Activated T-helper 2 cell treated with anti-CD3 and anti-CD28 coated beads, Interferon-gamma antibody, Interleukin-2, Interleukin-4, amounts not matched to agents 10 μg/mL and 5 μg/mL and 100 μg/mL, durations not matched to agents 14 hours and 24 hours and 36 hours (primary cell): ENCODE data around the gene REEP6. TPM values are rescaled to one million over a fixed set of nuclear protein-coding genes. Genes with fewer than 3 reads are reported as not detected.
"Not testable (repeated sequence)": the region's sequence is repeated elsewhere in the genome, so short reads cannot be mapped to it uniquely, and the experiment has no call there.

Experiments used
- DNase-seq: peaks from one replicate; pipeline ENCODE4 v3.0.0; 2021; ENCODE audit warnings: low spot score
- H3K27ac Mint-ChIP-seq: one replicate; pipeline ENCODE4 v1.8.0; 2021; ENCODE audit warnings: mixed read lengths
- H3K27me3 Mint-ChIP-seq: one replicate; pipeline ENCODE4 v1.8.0; 2021; ENCODE audit warnings: low read depth, mixed read lengths
- H3K36me3 Mint-ChIP-seq: one replicate; pipeline ENCODE4 v1.8.0; 2021; ENCODE audit warnings: low read depth, mixed read lengths
- H3K4me1 Mint-ChIP-seq: one replicate; pipeline ENCODE4 v1.8.0; 2021; ENCODE audit warnings: low read depth, mixed read lengths
- H3K4me3 Mint-ChIP-seq: one replicate; pipeline ENCODE4 v1.8.0; 2021; ENCODE audit warnings: low read depth, mild to moderate bottlenecking, moderate library complexity, mixed read lengths
- H3K9me3 Mint-ChIP-seq: one replicate; pipeline ENCODE4 v1.8.0; 2021; ENCODE audit warnings: mixed read lengths
- intact Hi-C: fragments of 100-400 bp; cut with micrococcal nuclease; formaldehyde crosslinking; loops from one replicate; pipeline ENCODE4 v1.15.1; 2023
- total RNA-seq: library from RNA; stranded (reverse); gene quantifications from 2 replicates; pipeline ENCODE4 v1.2.3, GENCODE V29; 2022

REEP6 gene
- total RNA-seq, 1 donor from 2014 or later = 2.1 TPM

GRCh38 chr19:1513499-1514294, 22.7 kb downstream of the REEP6 start:
- H3K27ac Mint-ChIP-seq = no peak overlapping the region

DNA sequence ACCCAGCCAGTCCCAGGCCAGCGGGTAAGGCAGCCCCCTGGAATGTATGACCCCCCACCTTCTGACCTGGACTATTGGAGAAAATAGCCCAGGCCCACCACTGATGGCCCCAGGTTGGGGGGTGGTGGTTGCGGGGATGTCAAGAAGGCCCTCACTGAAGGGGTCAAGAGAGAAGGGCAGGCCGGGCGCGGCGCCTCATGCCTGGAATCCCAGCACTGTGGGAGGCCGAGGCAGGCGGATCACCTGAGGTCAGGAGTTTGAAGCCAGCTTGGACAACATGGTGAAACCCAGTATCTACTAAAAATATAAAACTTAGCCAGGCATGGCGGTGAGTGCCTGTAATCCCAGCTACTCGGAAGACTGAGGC, 23.3 kb downstream of the REEP6 start:
- Mint-ChIP-seq H3K4me1 (peaks cover 8% of the 10 kb centered on the region), H3K9me3 (no peaks in the 10 kb centered on the region), H3K4me3 (no peak overlapping the region), H3K27ac (no peak overlapping the region), H3K27me3 (peaks cover 7% of the 10 kb centered on the region), H3K36me3 (no peaks in the 10 kb centered on the region)
- intact Hi-C loops = loop anchor here (5.0 to 10.0 kb wide), 3 partner anchors 42 to 239 kb away; partner anchors contain the start of gene FAM174C
- no peak for DNase-seq

More at GRCh38 chr19:1513499-1514294, 22.7 kb downstream of the REEP6 start:
- intact Hi-C loops = loop anchor here (5.0 to 10.0 kb wide), 3 partner anchors 41 to 239 kb away; partner anchors contain the start of gene FAM174C
- Mint-ChIP-seq H3K9me3 (no peaks in the 10 kb centered on the region), H3K27me3 (peaks cover 7% of the 10 kb centered on the region), H3K36me3 (no peaks in the 10 kb centered on the region), H3K4me3 (peak overlapping the region; percentile 21), H3K4me1 (peaks cover 8% of the 10 kb centered on the region)
- DNase-seq = peak; percentile 54

- Mint-ChIP-seq H3K4me3 (no peak overlapping the region), H3K27ac (no peak overlapping the region), H3K4me1 (peaks cover 5% of the 10 kb centered on the region), H3K9me3 (no peaks in the 10 kb centered on the region), H3K36me3 (no peaks in the 10 kb centered on the region), H3K27me3 (peaks cover 4% of the 10 kb centered on the region)
- no peak for DNase-seq
- intact Hi-C loops = loop anchor here (5.0 to 10.0 kb wide), 3 partner anchors 43 to 240 kb away; partner anchors contain the start of gene FAM174C
Measured at GRCh38 chr19:1514986-1515721, 24.2 kb downstream of the REEP6 start.

- H3K4me3 Mint-ChIP-seq = no peak overlapping the region
- no peaks in the 10 kb centered on the region for H3K9me3 Mint-ChIP-seq
- intact Hi-C loops = loop anchor here (10.0 kb wide), 2 partner anchors 72 to 242 kb away; partner anchors contain the start of gene FAM174C
Measured at GRCh38 chr19:1516395-1516753, 25.4 kb downstream of the REEP6 start.

GRCh38 chr19:1518471-1518870, 27.5 kb downstream of the REEP6 start:
- no peak for DNase-seq
- H3K4me3 Mint-ChIP-seq = no peak overlapping the region
- no peak overlapping the region for H3K27ac Mint-ChIP-seq
- peaks cover 4% of the 10 kb centered on the region for H3K27me3 Mint-ChIP-seq
- H3K4me1 Mint-ChIP-seq = no peaks in the 10 kb centered on the region
- no peaks in the 10 kb centered on the region for H3K36me3 Mint-ChIP-seq
- no peaks in the 10 kb centered on the region for H3K9me3 Mint-ChIP-seq
- intact Hi-C loops = loop anchor here (10.0 kb wide), 2 partner anchors 74 to 244 kb away; partner anchors contain the start of gene FAM174C

More at GRCh38 chr19:1516395-1516753, 25.4 kb downstream of the REEP6 start:
- Mint-ChIP-seq H3K27ac (no peak overlapping the region), H3K4me1 (peaks cover 5% of the 10 kb centered on the region), H3K36me3 (no peaks in the 10 kb centered on the region), H3K27me3 (peaks cover 1% of the 10 kb centered on the region)
- DNase-seq = no peak

GRCh38 chr19:1519802-1520201, 28.8 kb downstream of the REEP6 start:
- not testable (repeated sequence) for H3K27me3 Mint-ChIP-seq, DNase-seq, H3K27ac Mint-ChIP-seq, H3K4me3 Mint-ChIP-seq, H3K9me3 Mint-ChIP-seq, H3K4me1 Mint-ChIP-seq, H3K36me3 Mint-ChIP-seq
- intact Hi-C loops = loop anchor here (10.0 kb wide), 2 partner anchors 75 to 245 kb away; partner anchors contain the start of gene FAM174C

DNA sequence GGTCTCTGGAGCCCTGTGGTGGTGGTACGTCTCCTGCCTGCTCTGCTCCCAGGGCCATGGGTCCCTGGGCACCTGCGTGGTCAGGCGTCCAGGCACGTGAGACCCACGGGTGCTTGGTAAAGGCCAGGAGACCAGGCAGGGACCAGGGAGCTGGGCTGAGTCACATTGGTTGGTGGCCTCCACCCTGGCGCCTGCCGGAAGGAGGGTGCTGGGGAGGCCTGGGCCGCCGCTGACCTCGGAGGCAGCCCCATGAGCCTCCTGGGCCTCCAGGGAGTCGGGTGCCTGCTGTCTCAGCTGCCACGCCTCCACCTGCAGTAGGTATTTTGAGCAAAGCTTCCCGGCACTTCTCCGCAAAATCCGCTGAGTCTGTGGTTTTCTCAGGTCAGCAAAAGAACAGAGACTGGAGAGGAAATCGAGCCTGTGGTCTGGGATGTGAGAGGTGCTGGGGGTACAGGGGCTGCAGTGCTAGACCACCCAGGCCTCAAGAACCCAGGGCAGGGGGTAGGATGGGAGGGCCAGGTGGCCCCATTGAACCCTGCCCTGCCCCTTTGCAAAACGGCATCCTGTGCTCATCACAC, 29.3 kb downstream of the REEP6 start:
- Mint-ChIP-seq H3K36me3 (no peaks in the 10 kb centered on the region), H3K9me3 (no peaks in the 10 kb centered on the region), H3K27ac (no peak overlapping the region), H3K27me3 (peaks cover 12% of the 10 kb centered on the region), H3K4me1 (peaks cover 1% of the 10 kb centered on the region), H3K4me3 (no peak overlapping the region)
- intact Hi-C loops = no loop called here
- no peak for DNase-seq

- H3K27me3 Mint-ChIP-seq = peaks cover 12% of the 10 kb centered on the region
- H3K27ac Mint-ChIP-seq = no peak overlapping the region
- no peaks in the 10 kb centered on the region for H3K9me3 Mint-ChIP-seq
- H3K4me1 Mint-ChIP-seq = peaks cover 1% of the 10 kb centered on the region
- intact Hi-C loops = no loop called here
- DNase-seq = no peak
- no peak overlapping the region for H3K4me3 Mint-ChIP-seq
- no peaks in the 10 kb centered on the region for H3K36me3 Mint-ChIP-seq
Measured at GRCh38 chr19:1521636-1522035, 30.7 kb downstream of the REEP6 start.

GRCh38 chr19:1522061-1522460, 31.1 kb downstream of the REEP6 start:
- H3K4me3 Mint-ChIP-seq = no peak overlapping the region
- H3K27ac Mint-ChIP-seq = no peak overlapping the region
- intact Hi-C loops = no loop called here
- DNase-seq = no peak
- H3K27me3 Mint-ChIP-seq = peaks cover 12% of the 10 kb centered on the region
- H3K4me1 Mint-ChIP-seq = peaks cover 1% of the 10 kb centered on the region
- H3K9me3 Mint-ChIP-seq = no peaks in the 10 kb centered on the region
- H3K36me3 Mint-ChIP-seq = no peaks in the 10 kb centered on the region

DNA sequence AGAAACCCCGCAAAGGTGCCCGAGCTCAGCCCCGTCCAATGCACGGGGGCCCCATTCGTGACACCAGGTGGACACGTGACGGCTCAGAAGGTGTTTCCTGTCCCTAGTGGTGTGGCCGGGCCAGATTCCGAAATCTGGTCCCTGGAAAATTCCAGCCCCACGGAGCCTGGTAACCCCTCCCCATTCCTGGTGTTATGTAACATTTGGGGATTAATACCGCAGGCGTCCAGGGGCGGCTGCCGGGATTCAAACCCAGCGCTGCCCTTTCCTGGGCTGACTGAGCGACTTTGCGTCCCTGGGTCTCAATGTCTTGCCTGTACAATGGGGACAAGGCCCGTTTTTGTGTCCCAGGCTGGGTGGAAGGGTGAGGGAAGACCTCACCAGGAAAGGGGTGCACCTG, 31.9 kb downstream of the REEP6 start:
- Mint-ChIP-seq H3K27me3 (peaks cover 12% of the 10 kb centered on the region), H3K4me3 (no peak overlapping the region), H3K9me3 (no peaks in the 10 kb centered on the region), H3K27ac (no peak overlapping the region), H3K36me3 (no peaks in the 10 kb centered on the region), H3K4me1 (peaks cover 1% of the 10 kb centered on the region)
- intact Hi-C loops = no loop called here
- DNase-seq = no peak

DNA sequence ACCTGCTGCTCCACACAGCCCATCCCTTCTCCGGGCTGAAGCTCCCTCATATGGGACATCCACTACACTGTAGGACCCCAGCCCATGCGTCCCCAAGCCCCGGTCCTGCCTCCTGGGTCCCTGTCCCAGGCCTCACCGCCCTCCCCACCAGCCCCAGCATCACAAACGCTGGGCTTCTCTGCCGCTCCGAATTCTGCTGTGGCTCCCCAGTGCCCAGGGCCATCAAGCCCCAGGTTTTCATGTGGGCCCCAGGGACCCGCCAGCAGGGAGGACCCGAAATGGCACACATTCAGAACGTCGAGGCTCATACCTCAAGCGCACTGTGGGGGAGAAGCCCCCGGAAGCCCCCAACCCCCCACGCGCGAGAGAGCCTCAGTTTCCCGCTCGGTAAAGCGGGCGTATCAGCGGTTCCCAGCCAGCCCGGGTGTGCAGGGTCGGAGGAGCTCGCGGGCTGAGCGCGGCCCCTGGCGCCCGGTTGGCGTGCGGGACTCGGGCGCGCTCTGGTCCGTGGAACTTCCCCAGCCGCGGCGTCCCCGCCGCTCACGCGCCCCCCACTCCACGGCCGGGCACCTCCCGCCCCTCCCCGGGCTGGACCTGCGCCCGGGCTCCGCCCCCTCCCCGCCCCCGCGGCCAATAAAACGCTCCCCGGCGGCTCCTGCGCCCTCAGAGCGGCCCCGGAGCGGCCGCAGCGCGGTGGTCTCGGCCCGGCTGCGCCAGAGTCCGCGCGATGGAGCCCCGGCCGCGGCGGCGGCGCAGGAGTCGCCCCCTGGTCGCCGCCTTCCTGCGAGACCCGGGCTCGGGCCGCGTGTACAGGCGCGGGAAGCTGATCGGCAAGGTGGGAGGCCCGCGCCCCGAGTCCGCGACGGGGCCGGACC, 32.7 kb downstream of the REEP6 start, which contains the start of gene PLK5:
PLK5 (plus strand) TSS at position 666 of the 875 bp plus-strand sequence. CDS start 2,920 bp downstream, outside the sequence.
- no peaks in the 10 kb centered on the region for H3K36me3 Mint-ChIP-seq
- DNase-seq = no peak
- H3K27me3 Mint-ChIP-seq = peaks cover 12% of the 10 kb centered on the region
- no peaks in the 10 kb centered on the region for H3K9me3 Mint-ChIP-seq
- intact Hi-C loops = no loop called here
- H3K4me3 Mint-ChIP-seq = no peak within 1 kb of the TSS
- peaks cover 1% of the 10 kb centered on the region for H3K4me1 Mint-ChIP-seq
- H3K27ac Mint-ChIP-seq = no peak within 1 kb of the TSS
